GM23248 (cell line): ENCODE data around the gene NDC80.

Source experiments
- EZH2 ChIP-seq: fragments of 200-600 bp; sonication (generic); IDR thresholded peaks from 2 replicates; pipeline ENCODE4 v1.6.1; 2018; ENCODE audit warnings: antibody characterized with exemption, mild to moderate bottlenecking; ENCODE audit not compliant: insufficient read depth, poor library complexity, severe bottlenecking
- EZH2phosphoT487 ChIP-seq: fragments of 200-600 bp; sonication (generic); IDR thresholded peaks from 2 replicates; pipeline ENCODE4 v1.6.1; 2018; ENCODE audit warnings: antibody characterized with exemption, moderate library complexity, mild to moderate bottlenecking, low read depth; ENCODE audit not compliant: insufficient read depth

- TF ChIP-seq EZH2 = no peak
- no peak for TF ChIP-seq EZH2phosphoT487
Measured at GRCh38 chr18:2537296-2537695, 34.1 kb upstream of the NDC80 start.
